ENCODE data around the gene UBAC1.

The UBAC1 gene

DNA sequence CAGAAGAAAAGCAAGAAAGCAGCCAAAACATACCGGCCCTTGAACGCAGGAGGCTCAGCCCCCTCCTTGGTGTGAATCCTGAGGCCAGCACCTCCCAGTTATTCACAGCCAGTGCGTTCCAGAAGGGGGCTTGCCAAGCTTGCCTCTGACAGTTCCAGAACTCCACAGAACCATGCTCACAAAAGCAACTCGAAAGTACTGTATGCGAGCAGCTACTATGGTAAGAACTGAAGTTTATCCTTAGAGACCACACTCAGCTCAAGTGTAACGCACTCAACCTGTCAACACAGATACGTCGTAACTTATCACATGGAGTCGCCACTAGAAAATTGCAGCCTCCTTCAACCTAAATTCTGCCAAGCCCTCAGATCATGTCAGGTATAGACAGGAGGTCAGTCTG, 1.4 kb downstream of the UBAC1 start:
- H3K4me3 ChIP-seq (replicated peaks; ENCODE audit: insufficient read depth, low read length), result peak overlapping the region; percentile 94
- peak overlapping the region; percentile 81 for H3K27ac ChIP-seq (replicated peaks)
- no peak for DNase-seq (ENCODE audit: low read depth in 1 of 2, low spot score in 1 of 2)
- H3K27me3 ChIP-seq (ENCODE audit: insufficient read depth, poor library complexity, severe bottlenecking), result no peaks in the 10 kb centered on the region
- TF ChIP-seq CTCF (IDR thresholded peaks at IDR 0.05; ENCODE audit: insufficient read depth, low read length) (no peak), REST (IDR thresholded peaks at IDR 0.05; ENCODE audit: insufficient replicate concordance, low read depth) (no peak), GABPA (IDR thresholded peaks at IDR 0.05; ENCODE audit: low read depth) (no peak), SPI1 (IDR thresholded peaks at IDR 0.05; ENCODE audit: borderline replicate concordance, low read depth) (no peak), POLR2AphosphoS5 (IDR thresholded peaks at IDR 0.05; ENCODE audit: low read depth) (no peak)

- H3K27ac ChIP-seq (replicated peaks), result no peak overlapping the region
- DNase-seq (ENCODE audit: low read depth in 1 of 2, low spot score in 1 of 2), result peak in 1 of 2 experiments; percentile 73
- H3K4me3 ChIP-seq (replicated peaks; ENCODE audit: insufficient read depth, low read length), result no peak overlapping the region
- H3K27me3 ChIP-seq (ENCODE audit: insufficient read depth, poor library complexity, severe bottlenecking), result no peaks in the 10 kb centered on the region
- TF ChIP-seq REST (IDR thresholded peaks at IDR 0.05; ENCODE audit: insufficient replicate concordance, low read depth), result no peak
- no peak for TF ChIP-seq SPI1 (IDR thresholded peaks at IDR 0.05; ENCODE audit: borderline replicate concordance, low read depth)
- no peak for TF ChIP-seq POLR2AphosphoS5 (IDR thresholded peaks at IDR 0.05; ENCODE audit: low read depth)
- no peak for TF ChIP-seq CTCF (IDR thresholded peaks at IDR 0.05; ENCODE audit: insufficient read depth, low read length)
- TF ChIP-seq GABPA (IDR thresholded peaks at IDR 0.05; ENCODE audit: low read depth), result no peak
Observed at GRCh38 chr9:135958485-135958884, 2.7 kb downstream of the UBAC1 start.

DNA sequence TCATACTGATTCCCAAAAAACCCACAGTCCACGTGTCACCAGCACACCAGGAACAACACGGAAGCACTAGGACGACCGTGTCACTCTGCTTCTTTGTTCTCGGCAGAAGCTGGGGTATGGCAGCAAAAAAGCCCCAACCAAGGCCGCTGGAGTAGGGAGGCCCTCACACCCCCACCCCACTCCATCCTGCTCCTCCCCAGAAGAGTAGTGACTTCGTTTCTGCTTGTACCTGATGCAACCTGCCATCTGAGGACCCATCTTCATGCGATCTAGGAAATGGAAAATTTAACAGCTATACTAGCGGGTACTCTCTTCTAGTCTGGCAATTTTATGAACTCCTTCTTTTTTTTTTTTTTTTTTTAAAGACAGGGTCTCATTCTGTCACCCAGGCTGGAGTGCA, 3.7 kb downstream of the UBAC1 start:
- Histone ChIP-seq H3K27me3 (ENCODE audit: insufficient read depth, poor library complexity, severe bottlenecking) (no peaks in the 10 kb centered on the region), H3K4me3 (replicated peaks; ENCODE audit: insufficient read depth, low read length) (no peak overlapping the region), H3K27ac (replicated peaks) (no peak overlapping the region)
- no peak for DNase-seq (ENCODE audit: low read depth in 1 of 2, low spot score in 1 of 2)
- TF ChIP-seq CTCF (IDR thresholded peaks at IDR 0.05; ENCODE audit: insufficient read depth, low read length) (no peak), POLR2AphosphoS5 (IDR thresholded peaks at IDR 0.05; ENCODE audit: low read depth) (no peak), REST (IDR thresholded peaks at IDR 0.05; ENCODE audit: insufficient replicate concordance, low read depth) (no peak), GABPA (IDR thresholded peaks at IDR 0.05; ENCODE audit: low read depth) (no peak), SPI1 (IDR thresholded peaks at IDR 0.05; ENCODE audit: borderline replicate concordance, low read depth) (no peak)

Measured in HL-60 (cell line).